MG63 (cell line): ENCODE data around the gene RAB21. TPM values are rescaled to one million over a fixed set of nuclear protein-coding genes. Genes with fewer than 3 reads are reported as not detected.

Experiments
- DNase-seq: peaks from one replicate; pipeline ENCODE4 v3.0.0-alpha.2; 2020
- H3K27me3 ChIP-seq: fragments of 250-450 bp; sonication (Bioruptor Pico); 2 replicates; pipeline ENCODE4 v1.5.1; 2020; ENCODE audit warnings: mild to moderate bottlenecking, moderate library complexity
- H3K36me3 ChIP-seq: fragments of 250-450 bp; sonication (Bioruptor Pico); 2 replicates; pipeline ENCODE4 v1.5.1; 2020; ENCODE audit warnings: mild to moderate bottlenecking, moderate library complexity
- H3K4me3 ChIP-seq: fragments of 250-450 bp; sonication (Bioruptor Pico); 2 replicates; pipeline ENCODE4 v1.5.1; 2020; ENCODE audit warnings: mild to moderate bottlenecking, moderate library complexity
- H3K9me3 ChIP-seq: fragments of 250-450 bp; sonication (Bioruptor Pico); 2 replicates; pipeline ENCODE4 v1.5.1; 2020; ENCODE audit warnings: mild to moderate bottlenecking, moderate library complexity
- total RNA-seq: library from RNA; depleted of rRNA; stranded (reverse); fragments of >200 nt; shearing (Covaris generic); gene quantifications from 2 replicates; pipeline ENCODE4 v1.2.3, GENCODE V29; 2014; ENCODE audit warnings: low replicate concordance; rRNA removed

Gene RAB21, protein sequence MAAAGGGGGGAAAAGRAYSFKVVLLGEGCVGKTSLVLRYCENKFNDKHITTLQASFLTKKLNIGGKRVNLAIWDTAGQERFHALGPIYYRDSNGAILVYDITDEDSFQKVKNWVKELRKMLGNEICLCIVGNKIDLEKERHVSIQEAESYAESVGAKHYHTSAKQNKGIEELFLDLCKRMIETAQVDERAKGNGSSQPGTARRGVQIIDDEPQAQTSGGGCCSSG
- 36.7 and 77.8 TPM in 2 replicates for total RNA-seq

DNA sequence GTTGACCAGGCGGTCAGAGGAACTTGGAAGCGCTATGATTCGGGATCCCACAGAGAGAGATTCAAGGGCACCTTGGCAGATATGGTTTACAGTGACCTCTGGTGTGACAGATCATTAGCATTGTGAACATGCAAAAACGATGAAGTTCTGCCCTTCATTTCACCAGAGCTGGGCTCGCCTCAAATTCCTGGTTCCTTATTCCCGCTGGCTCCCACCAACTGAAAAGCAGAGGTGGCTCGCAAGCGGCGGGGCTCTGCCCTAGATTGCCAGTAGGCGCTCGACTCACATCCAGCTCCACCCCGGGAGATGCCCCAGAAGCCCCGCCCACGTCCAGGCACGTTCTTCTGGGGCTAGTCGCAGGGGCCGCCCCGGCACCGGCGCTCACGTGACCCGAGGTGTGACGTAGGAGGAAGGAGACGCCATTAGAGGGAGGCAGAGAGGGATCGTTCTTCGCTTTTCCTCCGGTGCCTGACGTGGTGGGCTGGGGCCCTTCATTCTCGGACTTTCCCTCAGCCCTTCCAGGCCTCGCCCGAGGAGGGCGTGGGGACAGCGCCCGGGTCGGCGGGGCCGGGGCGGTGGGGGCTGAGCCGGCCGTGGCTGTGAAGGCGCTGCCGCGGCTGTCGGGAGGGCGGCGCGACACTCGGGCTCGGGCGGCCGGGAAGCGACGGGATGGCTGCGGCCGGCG lies at the start of gene RAB21:
TSS of gene RAB21 (plus strand) at position 403 of the 685 bp plus-strand sequence. CDS start at position 670, 267 bp downstream.
- DNase-seq: peak; percentile 99
- H3K4me3 ChIP-seq: peak within 1 kb of the TSS; percentile 87
- H3K27me3 ChIP-seq: peaks cover 5% of the 10 kb centered on the region
- H3K9me3 ChIP-seq: peaks cover 7% of the 10 kb centered on the region
- peaks cover 32% of the 10 kb centered on the region for H3K36me3 ChIP-seq

DNA sequence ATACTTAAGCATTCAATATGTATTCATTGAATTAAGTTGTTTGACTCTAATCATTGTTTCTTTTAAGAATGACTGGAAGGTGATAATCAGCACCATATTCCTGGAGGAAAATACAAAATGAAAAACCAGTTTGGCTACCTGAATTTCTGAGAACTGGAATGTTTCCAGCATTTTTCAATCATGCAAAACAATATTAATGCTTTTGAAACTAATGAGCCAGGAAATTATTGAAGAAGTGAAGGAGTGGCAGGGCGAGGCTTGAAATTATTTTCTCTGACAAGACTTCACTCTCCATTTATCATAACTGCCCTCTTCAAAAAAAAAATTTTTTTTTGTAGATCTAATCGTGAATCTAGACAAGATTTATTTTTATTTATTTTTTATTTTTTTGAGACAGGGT lies 49.7 kb upstream of the RAB21 start:
- no peaks in the 10 kb centered on the region for H3K9me3 ChIP-seq
- no peak overlapping the region for H3K4me3 ChIP-seq
- no peaks in the 10 kb centered on the region for H3K27me3 ChIP-seq
- no peaks in the 10 kb centered on the region; the same call in 1 of the 2 replicates for H3K36me3 ChIP-seq
- DNase-seq: no peak

DNA sequence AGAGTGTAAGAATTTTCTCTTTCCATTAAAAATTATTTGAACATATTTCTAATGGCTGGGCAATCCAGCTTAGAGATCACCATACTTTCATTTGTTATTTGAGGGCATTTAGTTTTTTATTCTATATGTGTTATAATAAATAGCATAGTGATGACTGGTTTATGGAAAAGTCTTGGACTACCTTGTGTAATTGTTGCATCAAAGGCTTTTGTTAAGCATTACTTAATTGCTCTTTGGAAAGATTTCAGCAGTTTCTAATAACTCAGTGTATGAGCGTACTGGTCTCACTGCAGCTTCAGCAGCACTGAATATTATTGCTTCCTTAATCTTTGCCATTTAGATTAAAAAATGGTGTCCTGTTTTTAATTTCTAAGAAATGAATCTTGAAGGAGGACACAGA lies 46.0 kb upstream of the RAB21 start:
- Histone ChIP-seq H3K36me3 (no peaks in the 10 kb centered on the region), H3K9me3 (peaks cover 4% of the 10 kb centered on the region; the same call in 1 of the 2 replicates), H3K4me3 (no peak overlapping the region), H3K27me3 (no peaks in the 10 kb centered on the region)
- DNase-seq: no peak

GRCh38 chr12:71710276-71711125 lies 44.2 kb upstream of the RAB21 start:
- Histone ChIP-seq H3K4me3 (no peak overlapping the region), H3K27me3 (no peaks in the 10 kb centered on the region), H3K9me3 (peaks cover 6% of the 10 kb centered on the region; the same call in 1 of the 2 replicates), H3K36me3 (no peaks in the 10 kb centered on the region)
- DNase-seq: peak; percentile 78

DNA sequence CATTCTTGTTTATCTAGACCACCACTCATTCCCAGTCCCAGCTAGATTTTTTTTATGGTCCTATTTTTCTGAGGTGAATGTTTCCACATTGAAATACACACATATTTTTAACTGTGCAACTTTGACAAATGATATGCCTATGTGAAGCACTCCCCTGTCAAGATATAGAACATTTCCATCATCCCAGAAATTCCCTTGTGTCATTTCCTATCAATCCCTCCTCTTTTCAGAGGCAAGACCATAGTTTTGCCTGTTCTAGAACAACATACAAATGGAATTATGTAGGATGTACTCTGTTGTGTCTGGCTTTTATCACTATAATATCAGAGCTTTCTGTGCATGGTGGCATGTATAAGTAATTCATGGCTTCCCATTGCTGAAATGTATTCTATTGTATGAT lies 36.1 kb upstream of the RAB21 start:
- no peak for DNase-seq
- Histone ChIP-seq H3K9me3 (0 out of 2 replicates have a peak, but pooled peaks cover 2% of the 10 kb centered on the region), H3K27me3 (no peaks in the 10 kb centered on the region)

GRCh38 chr12:71719647-71720370 lies 34.9 kb upstream of the RAB21 start:
- Histone ChIP-seq H3K36me3 (no peaks in the 10 kb centered on the region), H3K9me3 (no peaks in the 10 kb centered on the region), H3K4me3 (no peak overlapping the region), H3K27me3 (no peaks in the 10 kb centered on the region)
- no peak for DNase-seq

More for the DNA sequence above, 36.1 kb upstream of the RAB21 start:
- Histone ChIP-seq H3K4me3 (no peak overlapping the region), H3K36me3 (no peaks in the 10 kb centered on the region)

DNA sequence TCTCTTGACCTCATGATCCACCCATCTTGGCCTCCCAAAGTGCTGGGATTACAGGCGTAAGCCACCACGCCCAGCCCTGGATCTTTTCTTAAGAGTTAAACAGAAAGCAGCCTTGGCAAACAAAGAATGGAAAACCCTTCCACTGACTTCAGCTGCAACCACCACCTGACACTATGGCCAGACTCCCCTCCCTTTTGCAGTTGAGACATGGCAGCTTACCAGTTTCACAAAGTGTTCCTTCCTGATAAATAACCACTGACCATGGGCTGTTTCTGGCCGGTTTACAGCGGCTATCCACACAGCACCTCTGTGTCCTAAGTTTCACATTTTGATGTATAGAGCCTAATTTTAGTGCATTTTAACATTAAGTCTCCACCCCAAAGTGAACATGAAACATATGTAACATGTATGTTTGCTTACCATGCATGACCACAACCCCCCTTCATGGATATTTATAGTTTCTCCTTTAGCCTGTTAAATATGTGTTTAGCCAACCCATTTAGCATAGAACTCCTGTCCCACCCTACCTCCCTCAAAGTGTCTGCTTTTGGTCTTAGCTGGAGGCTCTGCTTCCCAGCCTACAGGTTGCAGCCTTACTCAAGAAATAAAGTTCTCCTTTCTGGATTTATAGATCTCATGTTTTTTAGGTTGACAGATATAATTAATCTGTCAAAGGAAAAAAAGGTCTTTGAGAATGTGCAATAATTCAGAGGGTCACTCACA lies 32.7 kb upstream of the RAB21 start:
- Histone ChIP-seq H3K27me3 (no peaks in the 10 kb centered on the region), H3K36me3 (no peaks in the 10 kb centered on the region), H3K4me3 (no peak overlapping the region), H3K9me3 (no peaks in the 10 kb centered on the region)
- no peak for DNase-seq

GRCh38 chr12:71725011-71725410 lies 29.7 kb upstream of the RAB21 start:
- Histone ChIP-seq H3K4me3 (no peak overlapping the region), H3K36me3 (no peaks in the 10 kb centered on the region), H3K27me3 (no peaks in the 10 kb centered on the region), H3K9me3 (no peaks in the 10 kb centered on the region)
- DNase-seq: no peak

DNA sequence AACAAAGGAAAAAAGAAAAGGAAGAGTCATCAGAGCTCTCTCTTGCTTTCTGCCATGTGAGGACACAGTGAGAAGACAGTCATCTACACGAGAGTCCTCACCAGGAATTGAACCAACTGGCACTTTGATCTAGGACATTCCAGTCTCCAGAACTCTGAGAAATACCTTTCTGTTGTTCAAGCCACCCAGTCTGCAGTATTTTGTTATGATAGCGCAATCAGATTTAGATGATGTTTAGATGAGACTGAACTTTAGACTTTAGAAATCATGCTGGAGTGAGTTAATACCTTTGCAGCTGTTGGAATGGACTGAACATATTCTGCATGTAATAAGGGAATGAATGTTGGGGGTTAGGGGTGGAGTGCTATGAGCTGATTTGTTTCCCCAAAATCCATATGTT lies 28.1 kb upstream of the RAB21 start:
- H3K4me3 ChIP-seq: no peak overlapping the region
- no peaks in the 10 kb centered on the region for H3K27me3 ChIP-seq
- no peaks in the 10 kb centered on the region for H3K9me3 ChIP-seq
- DNase-seq: no peak
- no peaks in the 10 kb centered on the region for H3K36me3 ChIP-seq

DNA sequence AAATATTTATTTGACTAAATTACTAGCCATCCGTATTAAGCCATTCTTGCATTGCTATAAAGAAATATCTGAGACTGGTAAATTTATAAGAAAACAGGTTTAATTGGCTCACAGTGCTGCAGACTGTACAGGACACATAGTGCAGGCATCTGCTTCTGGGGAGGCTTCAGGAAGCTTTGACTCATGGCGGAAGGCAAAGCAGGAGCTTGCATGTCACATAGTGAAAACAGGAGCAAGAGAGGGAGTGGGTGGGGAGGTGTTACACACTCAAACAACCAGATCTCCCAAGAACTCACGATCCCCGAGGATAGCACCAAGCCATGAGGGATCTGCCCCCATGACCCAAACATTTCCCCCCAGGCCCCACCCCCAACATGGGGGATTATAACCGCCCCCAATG lies 26.7 kb upstream of the RAB21 start:
- no peaks in the 10 kb centered on the region for H3K27me3 ChIP-seq
- H3K36me3 ChIP-seq: no peaks in the 10 kb centered on the region
- H3K4me3 ChIP-seq: no peak overlapping the region
- no peak for DNase-seq
- H3K9me3 ChIP-seq: no peaks in the 10 kb centered on the region

DNA sequence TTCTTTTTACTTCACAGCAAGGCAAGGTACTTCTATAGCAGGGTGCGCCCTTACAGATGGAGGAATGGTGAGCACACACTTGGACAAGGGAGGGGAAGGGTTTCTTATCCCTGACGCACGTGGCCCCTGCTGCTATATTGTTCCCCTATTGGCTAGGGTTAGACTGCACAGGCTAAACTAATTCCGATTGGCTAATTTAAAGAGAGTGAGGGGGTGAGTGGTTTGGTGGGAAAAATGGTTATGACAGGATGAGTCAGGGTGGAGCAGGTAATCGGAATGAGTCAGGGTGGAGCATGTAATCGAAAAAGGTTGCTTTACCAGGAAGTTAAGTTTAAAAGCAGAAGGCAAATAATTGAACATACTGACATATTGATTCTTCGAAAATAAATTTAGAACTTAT lies 23.7 kb upstream of the RAB21 start:
- Histone ChIP-seq H3K9me3 (no peaks in the 10 kb centered on the region), H3K4me3 (no peak overlapping the region), H3K27me3 (no peaks in the 10 kb centered on the region), H3K36me3 (no peaks in the 10 kb centered on the region)
- DNase-seq: no peak

- H3K36me3 ChIP-seq: no peaks in the 10 kb centered on the region
- no peaks in the 10 kb centered on the region for H3K9me3 ChIP-seq
- no peaks in the 10 kb centered on the region for H3K27me3 ChIP-seq
- no peak for DNase-seq
- no peak overlapping the region for H3K4me3 ChIP-seq
These were observed 23.0 kb upstream of the RAB21 start for GRCh38 chr12:71731439-71732356.

DNA sequence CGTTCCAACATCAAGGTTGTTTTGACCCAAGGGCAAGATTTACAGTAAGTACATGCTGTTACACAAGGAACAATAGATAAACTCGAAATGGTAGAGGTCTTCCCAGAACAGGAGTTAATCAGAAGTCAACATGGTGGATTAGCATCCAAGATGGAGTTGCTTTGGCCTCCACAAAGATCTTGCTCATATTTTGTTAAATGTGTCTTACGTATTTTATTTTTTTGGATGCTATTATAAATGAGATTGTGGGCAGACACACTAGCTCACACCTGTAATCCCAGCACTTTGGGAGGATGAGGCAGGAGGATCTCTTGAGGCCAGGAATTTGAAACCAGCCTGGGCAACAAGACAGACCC lies 22.3 kb upstream of the RAB21 start:
- DNase-seq: no peak
- Histone ChIP-seq H3K4me3 (no peak overlapping the region), H3K36me3 (no peaks in the 10 kb centered on the region), H3K9me3 (no peaks in the 10 kb centered on the region), H3K27me3 (no peaks in the 10 kb centered on the region)

DNA sequence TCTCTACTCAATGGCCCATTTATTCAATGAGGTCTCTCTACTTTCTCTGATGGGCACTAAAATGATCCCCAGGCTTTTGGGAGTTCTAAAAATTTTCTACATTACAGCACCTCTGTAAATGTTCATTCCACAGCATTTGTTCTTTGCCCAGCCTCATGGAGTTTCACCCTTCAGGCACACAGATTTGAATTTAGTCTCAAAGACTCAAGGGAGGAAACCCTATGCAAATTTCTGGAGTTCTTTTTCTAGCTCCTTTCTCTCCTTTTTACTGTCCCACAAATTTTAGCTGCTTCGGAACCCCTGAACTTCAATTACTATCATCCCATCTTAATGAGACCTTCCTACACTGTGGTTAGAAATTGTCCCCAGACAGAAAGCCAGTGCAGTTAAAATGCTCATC lies 17.5 kb upstream of the RAB21 start:
- Histone ChIP-seq H3K9me3 (no peaks in the 10 kb centered on the region), H3K36me3 (no peaks in the 10 kb centered on the region), H3K4me3 (no peak overlapping the region), H3K27me3 (no peaks in the 10 kb centered on the region)
- DNase-seq: no peak

DNA sequence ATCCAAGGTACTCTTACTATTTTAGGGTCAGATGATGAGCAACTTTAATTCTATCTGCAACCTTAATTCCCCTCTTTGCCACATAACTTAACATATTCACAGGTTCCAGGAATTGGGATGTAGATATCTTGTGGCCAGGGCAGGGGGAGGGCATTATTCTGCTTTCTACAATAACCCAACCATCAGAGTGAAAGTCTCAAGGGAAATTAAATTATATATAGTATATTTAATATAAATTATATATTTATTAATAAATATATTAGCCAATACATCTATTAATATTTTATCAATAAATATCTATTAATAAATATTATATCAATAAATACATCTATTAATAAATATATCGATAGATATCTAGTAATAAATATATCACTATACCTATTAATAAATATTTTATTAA lies 11.7 kb upstream of the RAB21 start:
- H3K9me3 ChIP-seq: no peaks in the 10 kb centered on the region
- no peaks in the 10 kb centered on the region for H3K36me3 ChIP-seq
- no peak overlapping the region for H3K4me3 ChIP-seq
- no peak for DNase-seq
- no peaks in the 10 kb centered on the region for H3K27me3 ChIP-seq
